ENCODE results near the gene ZBTB17. TPM values are rescaled to one million over a fixed set of nuclear protein-coding genes. Genes with fewer than 3 reads are reported as not detected.
A peak's percentile ranks its signal among the peaks of the same experiment; 100 is the strongest.

ZBTB17 gene
- total and polyA plus RNA-seq, 9 donors, result 23.8 to 29.1 (median 26.0) TPM

DNA sequence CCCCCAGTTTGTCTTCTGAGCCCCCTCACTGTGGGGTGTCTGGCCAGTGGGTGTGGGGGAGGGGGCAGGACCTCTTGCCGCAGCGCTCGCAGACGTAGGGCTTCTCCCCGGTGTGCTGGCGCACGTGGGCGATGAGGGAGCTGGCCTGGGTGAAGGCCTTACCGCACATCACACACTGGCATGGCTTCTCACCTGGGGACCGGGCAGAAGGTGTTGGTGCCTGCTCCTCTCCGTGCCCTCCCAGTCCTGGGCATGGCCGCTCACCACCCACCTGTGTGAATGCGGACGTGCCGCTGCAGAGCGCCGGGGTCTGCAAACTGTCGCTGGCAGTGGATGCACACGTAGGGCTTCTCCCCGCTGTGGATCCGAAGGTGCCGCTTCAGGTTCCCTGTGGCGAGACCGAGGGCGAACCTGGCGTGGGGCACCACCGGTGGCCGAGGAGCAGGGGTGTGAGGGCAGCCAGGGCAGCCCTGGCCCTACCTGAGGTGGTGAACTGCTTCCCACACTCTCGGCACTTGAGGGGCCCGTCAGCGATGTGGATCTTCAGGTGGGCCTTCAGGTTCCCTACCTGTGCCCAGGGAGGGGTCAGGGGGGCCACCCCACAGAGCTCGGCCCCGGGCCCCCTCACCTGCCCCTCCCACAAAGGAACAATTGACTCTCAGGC lies 32.4 kb downstream of the ZBTB17 start:
- DNase-seq, result no peak
- Histone ChIP-seq H3K4me3 (ENCODE audit: low read length) (no peak overlapping the region), H3K27ac (ENCODE audit: low read length) (no peak overlapping the region), H3K36me3 (ENCODE audit: control insufficient read depth, insufficient read depth, low read length) (peaks cover 94% of the 10 kb centered on the region), H3K9me3 (replicated peaks; ENCODE audit: control insufficient read depth, low read depth, low read length) (no peaks in the 10 kb centered on the region), H3K4me1 (ENCODE audit: control insufficient read depth, insufficient read depth, low read length) (peaks cover 28% of the 10 kb centered on the region), H3K27me3 (ENCODE audit: control insufficient read depth, insufficient read depth, low read length) (no peaks in the 10 kb centered on the region)
- WGBS (ENCODE audit: insufficient coverage), result 94% methylated on average over 31 of the region's 33 CpGs

DNA sequence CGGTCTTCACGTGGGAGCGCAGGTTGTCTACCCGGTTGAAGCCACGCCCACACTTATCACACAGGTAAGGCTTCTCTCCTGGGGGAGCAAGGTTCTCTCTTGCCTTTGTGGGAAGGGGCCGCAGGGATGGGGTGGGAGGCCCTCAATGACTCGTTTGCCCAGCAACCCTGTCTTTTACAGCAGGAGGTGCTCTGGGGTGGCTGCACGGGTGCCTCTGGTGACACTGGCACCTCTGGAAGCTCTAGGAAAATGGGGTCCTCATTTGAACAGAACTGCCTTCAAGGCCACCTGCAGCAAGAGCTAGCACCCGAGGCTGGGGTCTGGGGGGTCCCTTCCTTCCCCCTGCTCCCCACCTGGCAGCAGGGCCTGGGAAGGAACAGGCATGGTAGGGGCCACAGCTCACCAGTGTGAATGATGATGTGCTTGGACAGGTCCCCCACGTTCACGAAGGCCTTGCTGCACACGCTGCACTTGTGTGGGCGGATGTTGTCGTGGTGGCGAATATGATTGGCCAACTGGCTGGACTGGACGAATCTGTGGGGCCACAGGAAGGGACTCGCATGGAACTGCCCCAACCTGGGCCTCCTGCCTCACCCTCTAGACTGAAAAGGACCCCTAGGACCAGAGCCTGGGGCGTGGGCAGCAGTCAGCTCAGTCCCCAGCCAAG lies 33.1 kb downstream of the ZBTB17 start:
- no peaks in the 10 kb centered on the region for H3K9me3 ChIP-seq (replicated peaks; ENCODE audit: control insufficient read depth, low read depth, low read length)
- 66% methylated on average over 8 of the region's 18 CpGs for WGBS (ENCODE audit: insufficient coverage)
- H3K4me3 ChIP-seq (ENCODE audit: low read length), result no peak overlapping the region
- no peaks in the 10 kb centered on the region for H3K27me3 ChIP-seq (ENCODE audit: control insufficient read depth, insufficient read depth, low read length)
- H3K27ac ChIP-seq (ENCODE audit: low read length), result no peak overlapping the region
- peak; percentile 2 for DNase-seq
- peaks cover 95% of the 10 kb centered on the region for H3K36me3 ChIP-seq (ENCODE audit: control insufficient read depth, insufficient read depth, low read length)
- H3K4me1 ChIP-seq (ENCODE audit: control insufficient read depth, insufficient read depth, low read length), result peaks cover 22% of the 10 kb centered on the region

DNA sequence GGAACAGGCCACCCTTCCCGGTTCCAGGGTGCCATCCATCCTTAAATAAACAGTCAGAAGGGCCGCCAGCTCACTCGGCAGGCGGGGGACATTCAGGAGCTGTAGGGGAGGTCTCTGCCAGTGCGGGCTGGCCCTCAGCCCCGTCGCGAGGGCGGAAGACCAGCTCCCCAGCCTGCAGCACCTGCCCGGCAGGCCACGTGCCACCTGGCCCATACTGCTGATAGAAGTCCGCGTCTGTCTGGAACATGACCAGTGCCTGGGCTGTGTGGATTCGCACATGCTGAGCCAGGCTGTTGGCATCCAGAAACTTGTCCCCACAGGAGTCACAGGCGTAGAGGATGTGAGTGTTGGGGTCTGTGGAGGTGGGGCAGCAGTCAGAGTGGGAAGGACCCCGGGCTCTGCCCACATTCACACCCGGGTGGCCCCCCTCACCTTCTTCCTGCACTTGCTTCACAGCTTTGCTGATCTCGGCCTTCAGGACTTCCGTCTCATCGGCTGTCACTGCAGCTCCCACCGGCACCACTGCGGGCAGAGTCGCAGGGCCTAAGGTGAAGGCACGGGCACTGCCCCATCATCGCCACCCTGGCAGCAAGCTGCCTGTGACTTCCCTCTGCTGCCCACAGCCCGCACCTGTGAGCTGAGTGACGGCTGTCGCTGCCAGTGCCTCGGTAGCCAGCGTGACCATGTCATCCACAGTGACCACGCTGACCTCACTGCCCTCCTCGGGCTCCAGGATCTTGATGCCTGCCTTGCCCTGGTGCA lies 33.8 kb downstream of the ZBTB17 start:
- WGBS (ENCODE audit: insufficient coverage), result 87% methylated on average over 29 of the region's 32 CpGs
- Histone ChIP-seq H3K4me1 (ENCODE audit: control insufficient read depth, insufficient read depth, low read length) (peaks cover 15% of the 10 kb centered on the region), H3K36me3 (ENCODE audit: control insufficient read depth, insufficient read depth, low read length) (peaks cover 95% of the 10 kb centered on the region), H3K27me3 (ENCODE audit: control insufficient read depth, insufficient read depth, low read length) (no peaks in the 10 kb centered on the region), H3K4me3 (ENCODE audit: low read length) (no peak overlapping the region), H3K27ac (ENCODE audit: low read length) (no peak overlapping the region), H3K9me3 (replicated peaks; ENCODE audit: control insufficient read depth, low read depth, low read length) (no peaks in the 10 kb centered on the region)
- no peak for DNase-seq

DNA sequence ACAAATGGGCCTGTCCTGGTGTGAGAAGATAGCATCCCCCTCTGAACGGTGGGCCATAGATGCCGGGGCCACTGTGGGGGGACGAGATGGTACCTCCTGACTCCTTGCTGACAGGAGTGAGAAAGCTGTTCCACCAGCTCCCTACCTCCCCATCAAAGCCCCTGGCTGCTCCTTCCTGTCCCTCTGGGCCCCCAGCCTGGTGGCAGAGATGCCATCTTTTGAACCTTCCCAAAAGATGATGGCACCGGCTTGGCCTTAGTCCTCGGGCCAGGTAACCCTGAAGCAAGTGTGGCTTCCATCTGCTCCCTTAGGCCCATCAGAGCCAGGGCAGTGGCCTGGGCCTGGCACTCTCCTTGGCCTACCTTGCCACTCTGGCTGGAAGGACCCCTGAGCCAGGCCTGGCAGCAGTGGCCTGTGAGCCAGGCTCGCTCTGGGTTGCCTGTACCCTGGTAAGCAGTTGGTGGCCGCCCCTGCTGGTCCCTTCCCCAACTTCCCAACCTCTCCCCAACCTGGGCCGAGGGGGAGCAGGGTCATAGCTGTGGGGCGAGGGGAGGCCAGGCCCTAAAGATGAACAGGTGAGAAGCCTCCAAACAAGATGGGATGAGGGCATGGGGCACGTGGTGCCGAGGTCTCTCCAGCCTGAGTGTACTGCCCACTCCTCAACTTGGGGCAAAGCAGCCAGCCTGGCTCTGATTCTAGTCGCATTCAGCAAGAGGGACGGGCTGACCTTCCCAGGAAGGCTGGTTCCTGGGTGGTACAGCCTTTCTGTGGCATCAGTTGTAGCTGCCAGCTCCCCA lies 34.7 kb downstream of the ZBTB17 start:
- no peaks in the 10 kb centered on the region for H3K27me3 ChIP-seq (ENCODE audit: control insufficient read depth, insufficient read depth, low read length)
- no peak overlapping the region for H3K4me3 ChIP-seq (ENCODE audit: low read length)
- H3K9me3 ChIP-seq (replicated peaks; ENCODE audit: control insufficient read depth, low read depth, low read length), result no peaks in the 10 kb centered on the region
- DNase-seq, result no peak
- 85% methylated on average over 13 of the region's 13 CpGs for WGBS (ENCODE audit: insufficient coverage)
- H3K36me3 ChIP-seq (ENCODE audit: control insufficient read depth, insufficient read depth, low read length), result peaks cover 95% of the 10 kb centered on the region
- no peak overlapping the region for H3K27ac ChIP-seq (ENCODE audit: low read length)
- H3K4me1 ChIP-seq (ENCODE audit: control insufficient read depth, insufficient read depth, low read length), result peaks cover 7% of the 10 kb centered on the region

DNA sequence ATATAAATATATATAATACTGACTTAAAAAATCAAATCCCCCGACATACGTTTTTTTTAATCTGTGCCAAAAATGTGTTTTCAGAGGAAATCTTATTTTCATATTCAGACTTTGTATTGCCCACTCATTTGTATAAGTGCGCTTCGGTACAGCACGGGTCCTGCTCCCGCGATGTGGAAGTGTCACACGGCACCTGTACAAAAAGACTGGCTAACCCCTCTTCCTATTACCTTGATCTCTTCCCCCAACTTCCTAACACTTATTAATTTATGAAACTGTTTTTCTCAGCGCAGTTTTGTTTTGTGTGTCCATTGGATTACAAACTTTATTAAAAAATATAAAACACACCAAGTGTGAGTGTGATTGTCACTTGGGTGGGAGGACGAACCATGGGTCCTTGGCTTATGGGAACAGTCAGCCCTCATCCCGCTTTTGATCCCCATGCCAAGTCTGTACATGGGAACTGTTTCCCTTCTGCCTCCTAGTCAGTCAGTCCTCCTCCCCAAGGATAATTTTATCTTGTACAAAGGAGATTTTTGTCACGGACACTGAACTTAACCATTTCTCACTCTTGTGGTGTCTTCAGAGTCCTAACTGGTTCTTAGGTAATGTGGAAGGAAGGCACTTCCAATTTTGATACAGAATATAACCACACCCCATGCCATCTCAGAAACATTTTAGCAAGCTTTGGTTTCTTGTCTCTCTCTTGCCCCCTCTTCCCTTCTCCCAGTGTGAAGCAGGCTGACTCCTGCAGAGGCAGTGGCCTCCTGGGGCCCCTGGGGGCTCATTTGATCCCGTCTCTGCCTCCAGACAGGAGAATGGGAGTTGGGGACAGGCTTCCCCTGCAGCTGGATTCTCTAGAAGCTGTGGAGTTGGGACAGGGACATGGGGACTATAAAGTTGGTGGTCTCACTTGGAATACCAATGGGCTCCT lies 35.5 kb downstream of the ZBTB17 start:
- WGBS (ENCODE audit: insufficient coverage), result 85% methylated on average over 7 of the region's 13 CpGs

DNA sequence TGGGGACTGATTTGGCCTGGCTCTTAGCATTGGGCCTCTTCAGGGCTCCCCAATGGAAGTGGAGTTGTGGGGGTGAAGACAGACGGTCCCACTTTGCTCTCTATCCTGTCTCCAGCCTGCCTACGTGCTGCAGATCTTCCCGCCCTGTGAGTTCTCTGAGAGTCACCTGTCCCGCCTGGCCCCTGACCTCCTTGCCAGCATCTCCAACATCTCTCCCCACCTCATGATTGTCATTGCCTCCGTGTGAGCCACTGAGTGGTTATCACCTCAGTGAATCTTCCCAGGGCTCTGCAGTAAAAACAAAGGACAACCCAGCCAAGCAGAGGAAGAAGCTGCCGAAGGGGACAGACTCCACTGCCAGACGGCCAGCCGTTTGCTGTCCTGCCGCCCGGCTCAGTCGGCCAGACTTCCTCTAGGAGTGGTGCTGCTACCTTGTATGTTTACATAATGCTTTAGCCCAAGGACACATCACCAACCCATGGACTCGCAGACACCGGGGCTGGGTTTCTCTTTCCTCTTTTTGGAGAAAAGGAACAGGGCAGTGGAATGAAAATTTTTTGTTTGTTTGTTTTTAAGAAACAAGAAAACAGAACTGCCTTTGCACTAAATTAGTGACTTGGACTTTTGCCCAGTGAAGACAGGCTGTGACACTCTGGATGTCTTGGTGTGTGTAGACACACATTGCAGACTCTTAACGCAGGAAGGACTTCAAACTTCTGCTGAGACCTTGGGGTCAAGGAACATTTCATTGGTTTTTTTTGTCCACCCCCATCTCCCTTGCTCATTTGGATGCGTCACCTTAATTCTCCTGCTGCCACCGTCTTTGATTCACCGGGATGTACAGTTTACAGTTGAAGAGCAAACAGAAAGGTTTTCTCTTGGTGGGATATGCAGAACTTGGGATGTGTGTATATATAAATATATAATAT lies 36.5 kb downstream of the ZBTB17 start:
- DNase-seq, result no peak
- no peak overlapping the region for H3K27ac ChIP-seq (ENCODE audit: low read length)
- H3K36me3 ChIP-seq (ENCODE audit: control insufficient read depth, insufficient read depth, low read length), result peaks cover 94% of the 10 kb centered on the region
- WGBS (ENCODE audit: insufficient coverage), result 0% methylated on average over 2 of the region's 17 CpGs
- no peaks in the 10 kb centered on the region for H3K27me3 ChIP-seq (ENCODE audit: control insufficient read depth, insufficient read depth, low read length)
- H3K4me1 ChIP-seq (ENCODE audit: control insufficient read depth, insufficient read depth, low read length), result peaks cover 6% of the 10 kb centered on the region
- H3K9me3 ChIP-seq (replicated peaks; ENCODE audit: control insufficient read depth, low read depth, low read length), result no peaks in the 10 kb centered on the region
- H3K4me3 ChIP-seq (ENCODE audit: low read length), result no peak overlapping the region

More for the DNA sequence above, 35.5 kb downstream of the ZBTB17 start:
- Histone ChIP-seq H3K36me3 (ENCODE audit: control insufficient read depth, insufficient read depth, low read length) (peaks cover 94% of the 10 kb centered on the region), H3K4me1 (ENCODE audit: control insufficient read depth, insufficient read depth, low read length) (peaks cover 6% of the 10 kb centered on the region), H3K27me3 (ENCODE audit: control insufficient read depth, insufficient read depth, low read length) (no peaks in the 10 kb centered on the region), H3K27ac (ENCODE audit: low read length) (no peak overlapping the region), H3K4me3 (ENCODE audit: low read length) (no peak overlapping the region), H3K9me3 (replicated peaks; ENCODE audit: control insufficient read depth, low read depth, low read length) (no peaks in the 10 kb centered on the region)
- DNase-seq, result no peak

DNA sequence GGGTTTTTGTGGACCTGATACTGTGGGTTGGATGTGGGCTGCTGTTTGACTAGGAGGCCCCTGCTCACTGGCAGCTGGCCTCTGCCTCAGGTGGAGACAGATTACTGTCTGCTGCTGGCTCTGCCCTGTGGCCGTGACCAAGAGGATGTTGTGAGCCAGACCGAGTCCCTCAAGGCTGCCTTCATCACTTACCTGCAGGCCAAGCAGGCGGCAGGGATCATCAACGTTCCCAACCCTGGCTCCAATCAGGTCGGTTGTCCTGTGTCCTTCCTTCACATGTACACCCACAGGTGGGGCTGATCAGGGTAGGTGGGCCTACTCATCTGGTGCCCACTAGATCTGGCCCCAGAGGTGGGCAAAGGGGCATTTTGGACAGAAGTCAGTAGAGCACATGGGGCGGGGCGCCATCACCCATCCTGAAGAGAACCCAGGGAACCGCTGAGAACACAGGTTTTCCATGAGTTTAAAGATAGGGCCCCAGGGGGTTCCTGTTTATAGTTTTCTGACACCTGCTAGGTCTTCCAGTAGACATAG lies 37.2 kb downstream of the ZBTB17 start:
- DNase-seq, result no peak
- no peak overlapping the region for H3K4me3 ChIP-seq (ENCODE audit: low read length)
- H3K9me3 ChIP-seq (replicated peaks; ENCODE audit: control insufficient read depth, low read depth, low read length), result no peaks in the 10 kb centered on the region
- H3K36me3 ChIP-seq (ENCODE audit: control insufficient read depth, insufficient read depth, low read length), result peaks cover 94% of the 10 kb centered on the region
- 78% methylated on average over 7 of the region's 8 CpGs for WGBS (ENCODE audit: insufficient coverage)
- no peaks in the 10 kb centered on the region for H3K27me3 ChIP-seq (ENCODE audit: control insufficient read depth, insufficient read depth, low read length)
- H3K27ac ChIP-seq (ENCODE audit: low read length), result no peak overlapping the region
- H3K4me1 ChIP-seq (ENCODE audit: control insufficient read depth, insufficient read depth, low read length), result peaks cover 6% of the 10 kb centered on the region

DNA sequence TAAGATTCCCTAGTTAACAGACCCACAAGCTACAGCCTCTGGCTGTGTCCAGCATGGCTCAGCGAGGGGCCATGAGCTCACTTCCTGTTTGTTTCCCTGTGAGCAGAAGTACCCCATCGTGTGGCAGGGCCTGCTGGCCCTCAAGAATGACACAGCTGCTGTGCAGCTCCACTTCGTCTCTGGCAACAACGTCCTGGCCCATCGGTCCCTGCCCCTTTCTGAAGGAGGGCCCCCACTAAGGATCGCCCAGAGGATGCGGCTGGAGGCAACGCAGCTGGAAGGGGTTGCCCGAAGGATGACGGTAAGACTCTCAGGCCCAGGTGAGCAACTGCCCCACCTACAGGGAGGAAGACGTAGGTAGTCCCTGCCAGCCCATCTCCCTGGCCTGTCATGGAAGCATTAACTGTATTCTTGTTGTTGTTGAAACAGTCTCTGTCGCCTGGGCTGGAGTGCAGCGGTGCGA lies 38.2 kb downstream of the ZBTB17 start:
- Histone ChIP-seq H3K4me1 (ENCODE audit: control insufficient read depth, insufficient read depth, low read length) (peaks cover 6% of the 10 kb centered on the region), H3K36me3 (ENCODE audit: control insufficient read depth, insufficient read depth, low read length) (peaks cover 94% of the 10 kb centered on the region), H3K9me3 (replicated peaks; ENCODE audit: control insufficient read depth, low read depth, low read length) (no peaks in the 10 kb centered on the region), H3K27me3 (ENCODE audit: control insufficient read depth, insufficient read depth, low read length) (no peaks in the 10 kb centered on the region), H3K4me3 (ENCODE audit: low read length) (no peak overlapping the region), H3K27ac (ENCODE audit: low read length) (no peak overlapping the region)
- WGBS (ENCODE audit: insufficient coverage), result 53% methylated on average over 10 of the region's 14 CpGs
- peak; percentile 12 for DNase-seq
